HepG2 (cell line): ENCODE results near the gene TEKT3. TPM values are rescaled to one million over a fixed set of nuclear protein-coding genes. Genes with fewer than 3 reads are reported as not detected.

Experiments
- CREM ChIP-seq, 2 experiments: sonication (generic) in 1 of 2; formaldehyde crosslinking in 1 of 2; IDR thresholded peaks; 2 replicates each; pipeline versions ENCODE4 v1.4.0 to v1.6.1; 2016 to 2020; ENCODE audit warnings: antibody characterized with exemption in 1 of 2, mild to moderate bottlenecking in 1 of 2, missing genetic modification reagents in 1 of 2
- DNMT1 ChIP-seq: sonication (generic); formaldehyde crosslinking; IDR thresholded peaks from 2 replicates; pipeline ENCODE4 v1.5.1; 2020; ENCODE audit warnings: mild to moderate bottlenecking, missing genetic modification reagents
- FLYWCH1 ChIP-seq: sonication (generic); formaldehyde crosslinking; IDR thresholded peaks from 2 replicates; pipeline ENCODE4 v1.8.1; 2023; ENCODE audit warnings: mild to moderate bottlenecking, missing genetic modification reagents
- FOXO1 ChIP-seq: sonication (generic); formaldehyde crosslinking; IDR thresholded peaks from 2 replicates; pipeline ENCODE4 v1.4.0; 2020; ENCODE audit warnings: missing genetic modification reagents
- HCFC1 ChIP-seq: fragments of 150-350 bp; IDR thresholded peaks from 2 replicates; pipeline ENCODE4 v1.6.1; 2014; ENCODE audit warnings: low read depth, low read length
- HDAC1 ChIP-seq: sonication (generic); formaldehyde crosslinking; IDR thresholded peaks from 2 replicates; pipeline ENCODE4 v1.5.1; 2020; ENCODE audit warnings: mild to moderate bottlenecking, missing genetic modification reagents
- HHEX ChIP-seq: IDR thresholded peaks from 2 replicates; pipeline ENCODE4 v1.6.1; 2016; ENCODE audit warnings: control low read depth
- ISL2 ChIP-seq: sonication (generic); formaldehyde crosslinking; IDR thresholded peaks from 2 replicates; pipeline ENCODE4 v1.5.0; 2020; ENCODE audit warnings: missing genetic modification reagents
- ISX ChIP-seq: sonication (generic); formaldehyde crosslinking; conservative IDR thresholded peaks from 2 replicates; pipeline ENCODE4 v1.5.0; 2020; ENCODE audit warnings: missing genetic modification reagents
- MATR3 ChIP-seq: sonication (generic); formaldehyde crosslinking; IDR thresholded peaks from 2 replicates; pipeline ENCODE4 v1.4.0; 2020; ENCODE audit warnings: missing genetic modification reagents
- MBD4 ChIP-seq: IDR thresholded peaks from 2 replicates; pipeline ENCODE4 v1.6.1; 2012; ENCODE audit warnings: low read length, inconsistent platforms, borderline replicate concordance
- MEIS1 ChIP-seq: sonication (generic); formaldehyde crosslinking; IDR thresholded peaks from 2 replicates; pipeline ENCODE4 v1.9.0; 2021; ENCODE audit warnings: mild to moderate bottlenecking, missing genetic modification reagents, moderate library complexity, borderline replicate concordance
- MYNN ChIP-seq: sonication (generic); formaldehyde crosslinking; IDR thresholded peaks from 2 replicates; pipeline ENCODE4 v1.4.0; 2020; ENCODE audit warnings: mild to moderate bottlenecking, low read depth, missing genetic modification reagents
- NFIC ChIP-seq: IDR thresholded peaks from 2 replicates; pipeline ENCODE4 v1.6.1; 2012; ENCODE audit warnings: mild to moderate bottlenecking, low read length, inconsistent platforms
- NONO ChIP-seq, 2 experiments: fragments of 450-650 bp in 1 of 2; sonication (generic) in 1 of 2; formaldehyde crosslinking in 1 of 2; IDR thresholded peaks in 1 of 2; conservative IDR thresholded peaks in 1 of 2; 2 replicates each; pipeline versions ENCODE4 v1.6.1 to v1.8.0; 2017 to 2022; ENCODE audit warnings: mild to moderate bottlenecking in 1 of 2, missing genetic modification reagents in 1 of 2, moderate library complexity in 1 of 2
- PHF21A ChIP-seq: sonication (generic); formaldehyde crosslinking; IDR thresholded peaks from 2 replicates; pipeline ENCODE4 v1.5.0; 2020; ENCODE audit warnings: mild to moderate bottlenecking, missing genetic modification reagents
- PLRG1 ChIP-seq: fragments of 450-650 bp; conservative IDR thresholded peaks from 2 replicates; pipeline ENCODE4 v1.6.1; 2016
- REL ChIP-seq: sonication (generic); formaldehyde crosslinking; conservative IDR thresholded peaks from 2 replicates; pipeline ENCODE4 v1.8.0; 2022; ENCODE audit warnings: mild to moderate bottlenecking, missing genetic modification reagents, moderate library complexity
- SP140L ChIP-seq: sonication (generic); formaldehyde crosslinking; IDR thresholded peaks from 2 replicates; pipeline ENCODE4 v1.4.0; 2020; ENCODE audit warnings: missing genetic modification reagents, borderline replicate concordance
- SSRP1 ChIP-seq: IDR thresholded peaks from 2 replicates; pipeline ENCODE4 v1.6.1; 2016; ENCODE audit warnings: control low read depth
- ZFP90 ChIP-seq: sonication (generic); formaldehyde crosslinking; IDR thresholded peaks from 2 replicates; pipeline ENCODE4 v1.8.0; 2022; ENCODE audit warnings: missing genetic modification reagents, mild to moderate bottlenecking, inconsistent platforms, borderline replicate concordance
- ZNF12 ChIP-seq: sonication (generic); formaldehyde crosslinking; IDR thresholded peaks from 2 replicates; pipeline ENCODE4 v1.5.0; 2020; ENCODE audit warnings: missing genetic modification reagents
- ZNF17 ChIP-seq: sonication (generic); formaldehyde crosslinking; IDR thresholded peaks from 2 replicates; pipeline ENCODE4 v1.5.0; 2020; ENCODE audit warnings: mild to moderate bottlenecking, missing genetic modification reagents
- ZNF274 ChIP-seq: sonication (generic); formaldehyde crosslinking; IDR thresholded peaks from 2 replicates; pipeline ENCODE4 v1.5.1; 2020; ENCODE audit warnings: mild to moderate bottlenecking, missing genetic modification reagents
- ZNF33B ChIP-seq: sonication (generic); formaldehyde crosslinking; IDR thresholded peaks from 2 replicates; pipeline ENCODE4 v1.5.1; 2020; ENCODE audit warnings: mild to moderate bottlenecking, missing genetic modification reagents
- ZNF547 ChIP-seq: sonication (generic); formaldehyde crosslinking; IDR thresholded peaks from 2 replicates; pipeline ENCODE4 v1.5.1; 2020; ENCODE audit warnings: mild to moderate bottlenecking, missing genetic modification reagents
- ZNF567 ChIP-seq: sonication (generic); formaldehyde crosslinking; IDR thresholded peaks from 2 replicates; pipeline ENCODE4 v1.8.1; 2023; ENCODE audit warnings: mild to moderate bottlenecking, missing genetic modification reagents, borderline replicate concordance
- ZNF572 ChIP-seq: sonication (generic); formaldehyde crosslinking; IDR thresholded peaks from 2 replicates; pipeline ENCODE4 v1.5.1; 2020; ENCODE audit warnings: mild to moderate bottlenecking, missing genetic modification reagents
- ZNF775 ChIP-seq: sonication (generic); formaldehyde crosslinking; IDR thresholded peaks from 2 replicates; pipeline ENCODE4 v1.4.0; 2020; ENCODE audit warnings: missing genetic modification reagents, mild to moderate bottlenecking, moderate library complexity, borderline replicate concordance
- ZNF841 ChIP-seq: sonication (generic); formaldehyde crosslinking; IDR thresholded peaks from 2 replicates; pipeline ENCODE4 v1.8.1; 2023; ENCODE audit warnings: missing genetic modification reagents, borderline replicate concordance
- polyA plus RNA-seq, 8 experiments: library from polyadenylated mRNA; depleted of rRNA in 3 of 8; stranded (reverse) in 7 of 8; unstranded in 1 of 8; fragments of >200 nt; fragmentation: Illumina TruSeq in 4 of 8; extraction: Trizol in 4 of 8; gene quantifications; 2 replicates each; pipeline versions ENCODE4 v1.2.1 to v1.2.3, GENCODE V29; 2011 to 2016; ENCODE audit warnings: low read depth in 4 of 8, missing spikeins in 1 of 8, mixed read lengths in 1 of 8; ENCODE audit not compliant: insufficient read depth in 1 of 8
- total RNA-seq, 5 experiments: library from RNA; depleted of rRNA; stranded (reverse); fragments of >200 nt; fragmentation: Illumina TruSeq; extraction: Trizol; gene quantifications; 2 replicates each; pipeline ENCODE4 v1.2.3, GENCODE V29; 2016; ENCODE audit warnings: low read depth in 1 of 5
- TF ChIP-seq, protein P1 (sequence below): IDR thresholded peaks from 2 replicates; pipeline ENCODE4 v1.6.1; 2016; ENCODE audit warnings: missing genetic modification reagents, missing compliant biosample characterization
- TF ChIP-seq, protein P2 (sequence below): sonication (generic); formaldehyde crosslinking; IDR thresholded peaks from 2 replicates; pipeline ENCODE4 v1.8.0; 2022; ENCODE audit warnings: missing genetic modification reagents, mild to moderate bottlenecking, borderline replicate concordance

The TEKT3 gene
- total and polyA plus RNA-seq, 2 of the 13 experiments (the other 11 are each of a cell fraction or from before 2014, with no cell fraction given) = 0.58 to 0.82 TPM

DNA sequence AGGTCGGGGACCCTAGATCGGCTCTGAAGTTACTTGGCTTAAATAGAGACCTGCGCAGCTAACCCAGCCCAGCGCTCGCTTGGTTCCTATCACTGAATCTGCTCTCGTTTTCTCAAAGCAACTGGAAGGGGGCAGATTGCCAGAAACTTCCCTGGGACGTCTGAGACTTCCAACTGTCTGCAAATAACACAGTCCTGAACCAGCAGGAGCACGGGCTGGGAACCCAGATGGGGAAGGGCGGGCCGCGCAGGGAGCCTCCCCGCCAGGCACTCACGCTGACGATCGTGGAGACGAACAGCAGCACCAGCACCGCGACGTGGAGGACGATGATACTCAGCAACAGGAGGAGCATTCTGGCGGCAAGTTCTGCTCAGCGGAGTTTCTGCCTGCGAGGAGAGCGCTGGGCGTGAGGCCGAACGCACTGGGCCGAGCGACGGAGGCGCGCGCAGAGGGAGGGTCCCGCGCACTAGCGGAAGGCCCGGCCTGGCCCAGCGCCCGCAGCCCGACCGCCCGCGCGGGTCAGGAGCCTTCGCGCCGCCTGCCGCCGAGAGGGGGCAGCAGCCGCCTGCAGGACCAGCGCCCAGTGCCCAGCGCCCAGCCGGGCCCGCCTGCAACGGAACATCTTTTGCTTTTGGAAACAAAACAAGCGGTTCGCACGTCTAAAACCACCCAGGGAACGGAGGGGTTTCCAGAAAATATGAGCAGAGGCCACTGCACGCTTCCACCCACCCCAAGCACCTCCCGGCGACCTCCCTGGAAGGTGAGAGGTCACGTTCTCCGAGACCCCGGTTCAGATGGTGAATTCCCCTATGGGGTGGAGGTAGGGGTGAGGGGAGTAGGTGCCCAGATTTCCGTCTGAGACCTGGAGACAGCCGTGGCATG lies 80.8 kb downstream of the TEKT3 start (continued):
- TF ChIP-seq ZNF547 (CRISPR knock-in tag) = peak; percentile 40; the same call in 1 of the 2 replicates
- TF ChIP-seq MEIS1 = peak; percentile 56; the same call in 1 of the 2 replicates
- TF ChIP-seq FOXO1 (CRISPR knock-in tag) = peak; percentile 16; the same call in 1 of the 2 replicates
- TF ChIP-seq, protein P1, sequence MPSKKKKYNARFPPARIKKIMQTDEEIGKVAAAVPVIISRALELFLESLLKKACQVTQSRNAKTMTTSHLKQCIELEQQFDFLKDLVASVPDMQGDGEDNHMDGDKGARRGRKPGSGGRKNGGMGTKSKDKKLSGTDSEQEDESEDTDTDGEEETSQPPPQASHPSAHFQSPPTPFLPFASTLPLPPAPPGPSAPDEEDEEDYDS = no peak
- TF ChIP-seq ZNF12 (CRISPR knock-in tag) = no peak
- TF ChIP-seq CREM (IDR thresholded peaks at IDR 0.05) = no peak
- TF ChIP-seq CREM (CRISPR knock-in tag; IDR thresholded peaks at IDR 0.05) = no peak
- no peak for TF ChIP-seq SSRP1 (CRISPR knock-in tag)
- no peak for TF ChIP-seq NONO (IDR thresholded peaks at IDR 0.05)
- no peak; the same call in 1 of the 2 replicates for TF ChIP-seq NONO (CRISPR knock-in tag; conservative IDR thresholded peaks at IDR 0.05)
- peak; percentile 88; the same call in 1 of the 2 replicates for TF ChIP-seq ZNF567
- TF ChIP-seq, protein P2, sequence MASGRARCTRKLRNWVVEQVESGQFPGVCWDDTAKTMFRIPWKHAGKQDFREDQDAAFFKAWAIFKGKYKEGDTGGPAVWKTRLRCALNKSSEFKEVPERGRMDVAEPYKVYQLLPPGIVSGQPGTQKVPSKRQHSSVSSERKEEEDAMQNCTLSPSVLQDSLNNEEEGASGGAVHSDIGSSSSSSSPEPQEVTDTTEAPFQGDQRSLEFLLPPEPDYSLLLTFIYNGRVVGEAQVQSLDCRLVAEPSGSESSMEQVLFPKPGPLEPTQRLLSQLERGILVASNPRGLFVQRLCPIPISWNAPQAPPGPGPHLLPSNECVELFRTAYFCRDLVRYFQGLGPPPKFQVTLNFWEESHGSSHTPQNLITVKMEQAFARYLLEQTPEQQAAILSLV = peak; percentile 88; the same call in 1 of the 2 replicates
- no peak for TF ChIP-seq ZFP90 (CRISPR knock-in tag)
- no peak; the same call in 1 of the 2 replicates for TF ChIP-seq DNMT1 (CRISPR knock-in tag)
- TF ChIP-seq ZNF572 = no peak
- no peak for TF ChIP-seq REL (CRISPR knock-in tag)
- no peak for TF ChIP-seq ZNF775
- TF ChIP-seq MBD4 = no peak
- peak; percentile 42 for TF ChIP-seq PHF21A (CRISPR knock-in tag)
- TF ChIP-seq MATR3 = 0 out of 2 replicates have a peak, but pooled peaks have one; percentile 67
- no peak for TF ChIP-seq ISX
- no peak for TF ChIP-seq ZNF33B (CRISPR knock-in tag)
- no peak for TF ChIP-seq FLYWCH1
- TF ChIP-seq HDAC1 = no peak; the same call in 1 of the 2 replicates
- TF ChIP-seq HHEX = no peak
- no peak; the same call in 1 of the 2 replicates for TF ChIP-seq NFIC
- TF ChIP-seq MYNN (CRISPR knock-in tag) = no peak
- no peak; the same call in none of the 2 replicates for TF ChIP-seq ZNF274 (CRISPR knock-in tag)
- no peak for TF ChIP-seq ISL2
- no peak for TF ChIP-seq ZNF841 (CRISPR knock-in tag)
- no peak for TF ChIP-seq PLRG1
- TF ChIP-seq HCFC1 = no peak
- no peak for TF ChIP-seq SP140L (CRISPR knock-in tag)
- no peak for TF ChIP-seq ZNF17 (CRISPR knock-in tag)
